ENCODE measurements around the gene PPP2R5E.

The PPP2R5E gene

GRCh38 chr14:63515240-63515639 is 27.9 kb downstream of the PPP2R5E start:
- Histone ChIP-seq H3K9me3 (replicated peaks; ENCODE audit: low read length) (no peaks in the 10 kb centered on the region), H3K4me1 (ENCODE audit: control insufficient read depth, insufficient read depth, low read length) (no peaks in the 10 kb centered on the region), H3K9ac (ENCODE audit: low read depth, low read length) (no peak overlapping the region), H3K4me2 (ENCODE audit: low read length) (no peak overlapping the region), H3K27me3 (ENCODE audit: control insufficient read depth, insufficient read depth, low read length) (no peaks in the 10 kb centered on the region), H3K4me3 (ENCODE audit: low read length) (no peak overlapping the region), H3K36me3 (ENCODE audit: insufficient read depth, low read length) (no peaks in the 10 kb centered on the region)

- H3K27me3 ChIP-seq (ENCODE audit: control insufficient read depth, insufficient read depth, low read length) = no peaks in the 10 kb centered on the region
- H3K9me3 ChIP-seq (replicated peaks; ENCODE audit: low read length) = no peaks in the 10 kb centered on the region
- H3K4me3 ChIP-seq (ENCODE audit: low read length) = no peak overlapping the region
- H3K36me3 ChIP-seq (ENCODE audit: insufficient read depth, low read length) = no peaks in the 10 kb centered on the region
- H3K4me2 ChIP-seq (ENCODE audit: low read length) = no peak overlapping the region
- no peaks in the 10 kb centered on the region for H3K4me1 ChIP-seq (ENCODE audit: control insufficient read depth, insufficient read depth, low read length)
- no peak overlapping the region for H3K9ac ChIP-seq (ENCODE audit: low read depth, low read length)
These were observed 29.4 kb downstream of the PPP2R5E start for GRCh38 chr14:63513756-63514155.

GRCh38 chr14:63512861-63513260 is 30.3 kb downstream of the PPP2R5E start:
- Histone ChIP-seq H3K27me3 (ENCODE audit: control insufficient read depth, insufficient read depth, low read length) (no peaks in the 10 kb centered on the region), H3K36me3 (ENCODE audit: insufficient read depth, low read length) (no peaks in the 10 kb centered on the region), H3K4me3 (ENCODE audit: low read length) (no peak overlapping the region), H3K9ac (ENCODE audit: low read depth, low read length) (no peak overlapping the region), H3K9me3 (replicated peaks; ENCODE audit: low read length) (no peaks in the 10 kb centered on the region), H3K4me2 (ENCODE audit: low read length) (no peak overlapping the region), H3K4me1 (ENCODE audit: control insufficient read depth, insufficient read depth, low read length) (no peaks in the 10 kb centered on the region)

GRCh38 chr14:63510538-63510937 is 32.6 kb downstream of the PPP2R5E start:
- H3K9me3 ChIP-seq (replicated peaks; ENCODE audit: low read length) = no peaks in the 10 kb centered on the region
- no peaks in the 10 kb centered on the region for H3K4me1 ChIP-seq (ENCODE audit: control insufficient read depth, insufficient read depth, low read length)
- H3K4me2 ChIP-seq (ENCODE audit: low read length) = no peak overlapping the region
- no peak overlapping the region for H3K4me3 ChIP-seq (ENCODE audit: low read length)
- H3K9ac ChIP-seq (ENCODE audit: low read depth, low read length) = no peak overlapping the region
- no peaks in the 10 kb centered on the region for H3K27me3 ChIP-seq (ENCODE audit: control insufficient read depth, insufficient read depth, low read length)
- H3K36me3 ChIP-seq (ENCODE audit: insufficient read depth, low read length) = no peaks in the 10 kb centered on the region

- Histone ChIP-seq H3K9ac (ENCODE audit: low read depth, low read length) (no peak overlapping the region), H3K27me3 (ENCODE audit: control insufficient read depth, insufficient read depth, low read length) (no peaks in the 10 kb centered on the region), H3K4me2 (ENCODE audit: low read length) (no peak overlapping the region), H3K9me3 (replicated peaks; ENCODE audit: low read length) (no peaks in the 10 kb centered on the region), H3K4me1 (ENCODE audit: control insufficient read depth, insufficient read depth, low read length) (no peaks in the 10 kb centered on the region), H3K36me3 (ENCODE audit: insufficient read depth, low read length) (no peaks in the 10 kb centered on the region), H3K4me3 (ENCODE audit: low read length) (no peak overlapping the region)
These were observed 35.1 kb downstream of the PPP2R5E start for GRCh38 chr14:63508033-63508432.

GRCh38 chr14:63504648-63505047 is 38.5 kb downstream of the PPP2R5E start:
- Histone ChIP-seq H3K36me3 (ENCODE audit: insufficient read depth, low read length) (no peaks in the 10 kb centered on the region), H3K4me1 (ENCODE audit: control insufficient read depth, insufficient read depth, low read length) (peaks cover 4% of the 10 kb centered on the region), H3K27me3 (ENCODE audit: control insufficient read depth, insufficient read depth, low read length) (no peaks in the 10 kb centered on the region)

GRCh38 chr14:63501429-63501828 is 41.7 kb downstream of the PPP2R5E start:
- Histone ChIP-seq H3K9me3 (replicated peaks; ENCODE audit: low read length) (no peaks in the 10 kb centered on the region), H3K36me3 (ENCODE audit: insufficient read depth, low read length) (no peaks in the 10 kb centered on the region), H3K4me1 (ENCODE audit: control insufficient read depth, insufficient read depth, low read length) (peaks cover 5% of the 10 kb centered on the region), H3K9ac (ENCODE audit: low read depth, low read length) (no peak overlapping the region), H3K27me3 (ENCODE audit: control insufficient read depth, insufficient read depth, low read length) (no peaks in the 10 kb centered on the region), H3K4me3 (ENCODE audit: low read length) (no peak overlapping the region), H3K4me2 (ENCODE audit: low read length) (no peak overlapping the region)

More at GRCh38 chr14:63504648-63505047, 38.5 kb downstream of the PPP2R5E start:
- Histone ChIP-seq H3K9me3 (replicated peaks; ENCODE audit: low read length) (no peaks in the 10 kb centered on the region), H3K4me3 (ENCODE audit: low read length) (no peak overlapping the region), H3K4me2 (ENCODE audit: low read length) (no peak overlapping the region), H3K9ac (ENCODE audit: low read depth, low read length) (no peak overlapping the region)

GRCh38 chr14:63499701-63500250 is 43.4 kb downstream of the PPP2R5E start:
- H3K4me1 ChIP-seq (ENCODE audit: control insufficient read depth, insufficient read depth, low read length) = peaks cover 5% of the 10 kb centered on the region
- H3K9me3 ChIP-seq (replicated peaks; ENCODE audit: low read length) = no peaks in the 10 kb centered on the region
- H3K27me3 ChIP-seq (ENCODE audit: control insufficient read depth, insufficient read depth, low read length) = no peaks in the 10 kb centered on the region
- H3K36me3 ChIP-seq (ENCODE audit: insufficient read depth, low read length) = no peaks in the 10 kb centered on the region
- no peak overlapping the region for H3K4me3 ChIP-seq (ENCODE audit: low read length)
- H3K9ac ChIP-seq (ENCODE audit: low read depth, low read length) = no peak overlapping the region
- no peak overlapping the region for H3K4me2 ChIP-seq (ENCODE audit: low read length)

GRCh38 chr14:63496837-63497400 is 46.3 kb downstream of the PPP2R5E start:
- H3K9ac ChIP-seq (ENCODE audit: low read depth, low read length) = no peak overlapping the region
- no peaks in the 10 kb centered on the region for H3K27me3 ChIP-seq (ENCODE audit: control insufficient read depth, insufficient read depth, low read length)
- peaks cover 15% of the 10 kb centered on the region for H3K4me1 ChIP-seq (ENCODE audit: control insufficient read depth, insufficient read depth, low read length)
- no peaks in the 10 kb centered on the region for H3K9me3 ChIP-seq (replicated peaks; ENCODE audit: low read length)
- no peak overlapping the region for H3K4me2 ChIP-seq (ENCODE audit: low read length)
- no peaks in the 10 kb centered on the region for H3K36me3 ChIP-seq (ENCODE audit: insufficient read depth, low read length)
- H3K4me3 ChIP-seq (ENCODE audit: low read length) = no peak overlapping the region

- Histone ChIP-seq H3K9me3 (replicated peaks; ENCODE audit: low read length) (no peaks in the 10 kb centered on the region), H3K27me3 (ENCODE audit: control insufficient read depth, insufficient read depth, low read length) (no peaks in the 10 kb centered on the region), H3K36me3 (ENCODE audit: insufficient read depth, low read length) (no peaks in the 10 kb centered on the region), H3K4me1 (ENCODE audit: control insufficient read depth, insufficient read depth, low read length) (peaks cover 12% of the 10 kb centered on the region), H3K4me2 (ENCODE audit: low read length) (no peak overlapping the region), H3K9ac (ENCODE audit: low read depth, low read length) (no peak overlapping the region), H3K4me3 (ENCODE audit: low read length) (no peak overlapping the region)
These were observed 49.9 kb downstream of the PPP2R5E start for GRCh38 chr14:63493246-63493645.

- H3K4me3 ChIP-seq (ENCODE audit: low read length) = no peak overlapping the region
- H3K27me3 ChIP-seq (ENCODE audit: control insufficient read depth, insufficient read depth, low read length) = no peaks in the 10 kb centered on the region
- H3K4me1 ChIP-seq (ENCODE audit: control insufficient read depth, insufficient read depth, low read length) = peaks cover 12% of the 10 kb centered on the region
- peak overlapping the region; percentile 3 for H3K4me2 ChIP-seq (ENCODE audit: low read length)
- H3K9ac ChIP-seq (ENCODE audit: low read depth, low read length) = peak overlapping the region; percentile 22
- H3K9me3 ChIP-seq (replicated peaks; ENCODE audit: low read length) = no peaks in the 10 kb centered on the region
- H3K36me3 ChIP-seq (ENCODE audit: insufficient read depth, low read length) = no peaks in the 10 kb centered on the region
These were observed 50.8 kb downstream of the PPP2R5E start for GRCh38 chr14:63492391-63492790.

- no peaks in the 10 kb centered on the region for H3K27me3 ChIP-seq (ENCODE audit: control insufficient read depth, insufficient read depth, low read length)
- no peak overlapping the region for H3K9ac ChIP-seq (ENCODE audit: low read depth, low read length)
- H3K4me1 ChIP-seq (ENCODE audit: control insufficient read depth, insufficient read depth, low read length) = peaks cover 11% of the 10 kb centered on the region
- H3K36me3 ChIP-seq (ENCODE audit: insufficient read depth, low read length) = no peaks in the 10 kb centered on the region
- no peak overlapping the region for H3K4me3 ChIP-seq (ENCODE audit: low read length)
- H3K9me3 ChIP-seq (replicated peaks; ENCODE audit: low read length) = no peaks in the 10 kb centered on the region
- no peak overlapping the region for H3K4me2 ChIP-seq (ENCODE audit: low read length)
These were observed 55.5 kb downstream of the PPP2R5E start for GRCh38 chr14:63487724-63488123.

Measured in skeletal muscle satellite cell (primary cell).